SK-MEL-5 (cell line): Measurements from ENCODE around the gene MALRD1. TPM values are rescaled to one million over a fixed set of nuclear protein-coding genes. Genes with fewer than 3 reads are reported as not detected.

ENCODE experiments used
- DNase-seq: peaks from one replicate; pipeline ENCODE4 v3.0.0-alpha.2; 2016; ENCODE audit warnings: low read depth, low spot score
- in situ Hi-C: cut with HindIII; loops from 2 replicates; pipeline ENCODE4 v1.10.0; 2016; ENCODE audit warnings: low sequenced_read_pairs, high pct_unique_total_duplicates, low pct_unique_long_range_greater_than_20kb
- polyA plus RNA-seq, 2 experiments: library from polyadenylated mRNA; depleted of rRNA; stranded (reverse); fragments of >200 nt; gene quantifications; 2 replicates each; pipeline ENCODE4 v1.2.3, GENCODE V29; 2015
- total RNA-seq: library from RNA; depleted of rRNA; stranded (reverse); fragments of >200 nt; shearing (Covaris generic); gene quantifications from 2 replicates; pipeline ENCODE4 v1.2.3, GENCODE V29; 2014; rRNA removed

Gene MALRD1
- total RNA-seq = not detected in 2 replicates
- 0.12 TPM in 1 of 2 replicates, not detected in the other for polyA plus RNA-seq (2015; cell fraction: cytosol; rRNA removed)
- polyA plus RNA-seq (2015; cell fraction: nucleus; rRNA removed) = 0.05 TPM in 1 of 2 replicates, not detected in the other

- DNase-seq = no peak
- in situ Hi-C loops = no loop called here
These were observed at the start of gene MALRD1 for GRCh38 chr10:19048489-19048888. Gene MALRD1 (plus strand): TSS chr10:19048801. CDS start chr10:19048939, 138 bp downstream.

GRCh38 chr10:19003341-19003740 is 45.3 kb upstream of the MALRD1 start:
- no peak for DNase-seq
- in situ Hi-C loops = no loop called here

GRCh38 chr10:19012111-19012510 is 36.5 kb upstream of the MALRD1 start:
- in situ Hi-C loops = no loop called here
- DNase-seq = no peak

GRCh38 chr10:19014034-19014433 is 34.6 kb upstream of the MALRD1 start:
- in situ Hi-C loops = no loop called here
- no peak for DNase-seq

GRCh38 chr10:19014498-19014897 is 34.1 kb upstream of the MALRD1 start:
- no peak for DNase-seq
- in situ Hi-C loops = no loop called here

GRCh38 chr10:19017116-19017890 is 31.3 kb upstream of the MALRD1 start:
- in situ Hi-C loops = no loop called here
- DNase-seq = no peak

GRCh38 chr10:19021162-19021561 is 27.4 kb upstream of the MALRD1 start:
- in situ Hi-C loops = no loop called here

GRCh38 chr10:19024611-19025010 is 24.0 kb upstream of the MALRD1 start:
- DNase-seq = no peak
- in situ Hi-C loops = no loop called here

More at GRCh38 chr10:19021162-19021561, 27.4 kb upstream of the MALRD1 start:
- DNase-seq = no peak

- in situ Hi-C loops = no loop called here
- no peak for DNase-seq
These were observed 16.8 kb upstream of the MALRD1 start for GRCh38 chr10:19031763-19032162.

GRCh38 chr10:19033741-19034140 is 14.9 kb upstream of the MALRD1 start:
- DNase-seq = no peak
- in situ Hi-C loops = no loop called here

- DNase-seq = no peak
- in situ Hi-C loops = no loop called here
These were observed 7.4 kb upstream of the MALRD1 start for GRCh38 chr10:19041171-19041570.

- no peak for DNase-seq
- in situ Hi-C loops = no loop called here
These were observed 5.2 kb upstream of the MALRD1 start for GRCh38 chr10:19043431-19043830.

- in situ Hi-C loops = no loop called here
These were observed 1.9 kb upstream of the MALRD1 start for GRCh38 chr10:19046679-19047078.

GRCh38 chr10:19048891-19049290 is 290 bp downstream of the MALRD1 start:
- in situ Hi-C loops = no loop called here
- no peak for DNase-seq

More at GRCh38 chr10:19046679-19047078, 1.9 kb upstream of the MALRD1 start:
- no peak for DNase-seq

- DNase-seq = no peak
- in situ Hi-C loops = no loop called here
These were observed 966 bp downstream of the MALRD1 start for GRCh38 chr10:19049567-19049966.

- in situ Hi-C loops = no loop called here
These were observed 5.8 kb downstream of the MALRD1 start for GRCh38 chr10:19054289-19054835.

GRCh38 chr10:19058046-19058445 is 9.4 kb downstream of the MALRD1 start:
- DNase-seq = no peak
- in situ Hi-C loops = no loop called here

More at GRCh38 chr10:19054289-19054835, 5.8 kb downstream of the MALRD1 start:
- DNase-seq = no peak

GRCh38 chr10:19063986-19064385 is 15.4 kb downstream of the MALRD1 start:
- in situ Hi-C loops = no loop called here
- no peak for DNase-seq

GRCh38 chr10:19071946-19072345 is 23.3 kb downstream of the MALRD1 start:
- in situ Hi-C loops = no loop called here
- no peak for DNase-seq
